ENCODE data around the gene ZYG11B. TPM values are rescaled to one million over a fixed set of nuclear protein-coding genes. Genes with fewer than 3 reads are reported as not detected.
A peak's percentile ranks its signal among the peaks of the same experiment; 100 is the strongest.

The ZYG11B gene
- total and polyA plus RNA-seq, 2 of the 13 experiments (the other 11 are each of a cell fraction or from before 2014, with no cell fraction given), result 6.9 to 17.9 TPM

GRCh38 chr1:52726265-52727113 is at the start of gene ZYG11B (continued):
- no peak for TF ChIP-seq ZFP90 (CRISPR knock-in tag; IDR thresholded peaks at IDR 0.05; ENCODE audit: borderline replicate concordance)
- no peak for TF ChIP-seq FOXA1 (IDR thresholded peaks at IDR 0.05)
- TF ChIP-seq FOXA1 (CRISPR knock-in tag; IDR thresholded peaks at IDR 0.05), result no peak
- TF ChIP-seq EHMT2 (IDR thresholded peaks at IDR 0.05; ENCODE audit: borderline replicate concordance, low read depth, low read length), result no peak
- no peak for TF ChIP-seq RARA (CRISPR knock-in tag; IDR thresholded peaks at IDR 0.05)
- TF ChIP-seq SRY (CRISPR knock-in tag; IDR thresholded peaks at IDR 0.05), result peak; percentile 56; the same call in 1 of the 2 replicates
- TF ChIP-seq KAT2B (IDR thresholded peaks at IDR 0.05; ENCODE audit: borderline replicate concordance, low read depth, low read length), result no peak
- TF ChIP-seq NFIC (IDR thresholded peaks at IDR 0.05; ENCODE audit: low read length), result no peak
- TF ChIP-seq ZBTB34 (CRISPR knock-in tag; IDR thresholded peaks at IDR 0.05), result no peak
- TF ChIP-seq ZBTB3 (CRISPR knock-in tag; IDR thresholded peaks at IDR 0.05; ENCODE audit: borderline replicate concordance, low read depth), result no peak
- no peak for TF ChIP-seq DRAP1 (CRISPR knock-in tag; IDR thresholded peaks at IDR 0.05)
- no peak for TF ChIP-seq TBP (CRISPR knock-in tag; IDR thresholded peaks at IDR 0.05)
- TF ChIP-seq ZNF232 (CRISPR knock-in tag; IDR thresholded peaks at IDR 0.05; ENCODE audit: borderline replicate concordance), result no peak; the same call in 1 of the 2 replicates
- TF ChIP-seq ELF1 (CRISPR knock-in tag; IDR thresholded peaks at IDR 0.05), result no peak
- TF ChIP-seq HOXA5 (CRISPR knock-in tag; IDR thresholded peaks at IDR 0.05), result peak; percentile 31; the same call in 1 of the 2 replicates
- no peak for TF ChIP-seq TCF12 (IDR thresholded peaks at IDR 0.05)
- TF ChIP-seq TCF12 (CRISPR knock-in tag; IDR thresholded peaks at IDR 0.05), result 0 out of 2 replicates have a peak, but pooled peaks have one; percentile 66
- no peak for TF ChIP-seq HOMEZ (CRISPR knock-in tag; IDR thresholded peaks at IDR 0.05; ENCODE audit: low read depth)
- TF ChIP-seq REL (CRISPR knock-in tag; conservative IDR thresholded peaks at IDR 0.05), result no peak
- TF ChIP-seq HNF4A (CRISPR knock-in tag; IDR thresholded peaks at IDR 0.05), result no peak
- peak; percentile 37; the same call in 1 of the 2 replicates for TF ChIP-seq MTERF4 (CRISPR knock-in tag; IDR thresholded peaks at IDR 0.05)
- TF ChIP-seq RFX1 (IDR thresholded peaks at IDR 0.05), result no peak
- TF ChIP-seq PHF21A (CRISPR knock-in tag; IDR thresholded peaks at IDR 0.05), result no peak
- TF ChIP-seq RORA (CRISPR knock-in tag; IDR thresholded peaks at IDR 0.05), result no peak
- TF ChIP-seq ZFP62 (CRISPR knock-in tag; IDR thresholded peaks at IDR 0.05), result no peak
- no peak for TF ChIP-seq CHD4 (IDR thresholded peaks at IDR 0.05; ENCODE audit: borderline replicate concordance, low read length)
- TF ChIP-seq DNMT1 (CRISPR knock-in tag; IDR thresholded peaks at IDR 0.05), result no peak

All from HepG2 (cell line).